Mesothelial cell of epicardium (in vitro differentiated cells): ENCODE measurements around the gene TACC2. TPM values are rescaled to one million over a fixed set of nuclear protein-coding genes. Genes with fewer than 3 reads are reported as not detected.
"Not testable (repeated sequence)": the region's sequence is repeated elsewhere in the genome, so short reads cannot be mapped to it uniquely, and the experiment has no call there.

Experiments
- DNase-seq, 2 experiments: peaks; one replicate each; pipeline ENCODE4 v3.0.0; 2021; ENCODE audit warnings: low spot score in 2 of 2; ENCODE audit not compliant: unreplicated experiment in 2 of 2
- H3K27ac Mint-ChIP-seq: 2 replicates; pipeline ENCODE4 v1.8.0; 2021; ENCODE audit warnings: mixed read lengths
- H3K27me3 Mint-ChIP-seq: 2 replicates; pipeline ENCODE4 v1.8.0; 2021; ENCODE audit warnings: low read depth, mixed read lengths
- H3K36me3 Mint-ChIP-seq: 2 replicates; pipeline ENCODE4 v1.8.0; 2021; ENCODE audit warnings: mixed read lengths
- H3K4me1 Mint-ChIP-seq: 2 replicates; pipeline ENCODE4 v1.8.0; 2021; ENCODE audit warnings: mixed read lengths
- H3K4me3 Mint-ChIP-seq: 2 replicates; pipeline ENCODE4 v1.8.0; 2021; ENCODE audit warnings: mild to moderate bottlenecking, moderate library complexity, mixed read lengths
- H3K9me3 Mint-ChIP-seq: 2 replicates; pipeline ENCODE4 v1.8.0; 2021; ENCODE audit warnings: mixed read lengths
- total RNA-seq: library from RNA; stranded (reverse); gene quantifications from 3 replicates; pipeline ENCODE4 v1.2.1, GENCODE V29; 2021
- TF ChIP-seq, protein P1 (sequence below): fragments of 200-600 bp; sonication (generic); IDR thresholded peaks from one replicate; pipeline ENCODE4 v1.5.0; 2021; ENCODE audit warnings: antibody characterized with exemption; ENCODE audit not compliant: unreplicated experiment

Gene TACC2
- total RNA-seq, 1 donor from 2014 or later, result 25.5 TPM

DNA sequence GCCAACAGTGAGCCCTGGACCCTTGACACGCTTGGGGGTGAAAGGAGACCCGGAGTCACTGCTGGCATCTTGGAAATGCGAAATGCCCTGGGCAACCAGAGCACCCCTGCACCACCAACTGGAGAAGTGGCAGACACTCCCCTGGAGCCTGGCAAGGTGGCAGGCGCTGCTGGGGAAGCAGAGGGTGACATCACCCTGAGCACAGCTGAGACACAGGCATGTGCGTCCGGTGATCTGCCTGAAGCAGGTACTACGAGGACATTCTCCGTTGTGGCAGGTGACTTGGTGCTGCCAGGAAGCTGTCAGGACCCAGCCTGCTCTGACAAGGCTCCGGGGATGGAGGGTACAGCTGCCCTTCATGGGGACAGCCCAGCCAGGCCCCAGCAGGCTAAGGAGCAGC is 98.5 kb downstream of the TACC2 start:
- no peak overlapping the region for H3K27ac Mint-ChIP-seq
- no peaks in the 10 kb centered on the region for H3K9me3 Mint-ChIP-seq
- H3K4me3 Mint-ChIP-seq, result no peak overlapping the region
- no peaks in the 10 kb centered on the region for H3K36me3 Mint-ChIP-seq
- TF ChIP-seq, protein P1, sequence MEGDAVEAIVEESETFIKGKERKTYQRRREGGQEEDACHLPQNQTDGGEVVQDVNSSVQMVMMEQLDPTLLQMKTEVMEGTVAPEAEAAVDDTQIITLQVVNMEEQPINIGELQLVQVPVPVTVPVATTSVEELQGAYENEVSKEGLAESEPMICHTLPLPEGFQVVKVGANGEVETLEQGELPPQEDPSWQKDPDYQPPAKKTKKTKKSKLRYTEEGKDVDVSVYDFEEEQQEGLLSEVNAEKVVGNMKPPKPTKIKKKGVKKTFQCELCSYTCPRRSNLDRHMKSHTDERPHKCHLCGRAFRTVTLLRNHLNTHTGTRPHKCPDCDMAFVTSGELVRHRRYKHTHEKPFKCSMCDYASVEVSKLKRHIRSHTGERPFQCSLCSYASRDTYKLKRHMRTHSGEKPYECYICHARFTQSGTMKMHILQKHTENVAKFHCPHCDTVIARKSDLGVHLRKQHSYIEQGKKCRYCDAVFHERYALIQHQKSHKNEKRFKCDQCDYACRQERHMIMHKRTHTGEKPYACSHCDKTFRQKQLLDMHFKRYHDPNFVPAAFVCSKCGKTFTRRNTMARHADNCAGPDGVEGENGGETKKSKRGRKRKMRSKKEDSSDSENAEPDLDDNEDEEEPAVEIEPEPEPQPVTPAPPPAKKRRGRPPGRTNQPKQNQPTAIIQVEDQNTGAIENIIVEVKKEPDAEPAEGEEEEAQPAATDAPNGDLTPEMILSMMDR, result no peak
- H3K27me3 Mint-ChIP-seq, result peaks cover 47% of the 10 kb centered on the region
- DNase-seq, result no peak
- peaks cover 1% of the 10 kb centered on the region for H3K4me1 Mint-ChIP-seq

DNA sequence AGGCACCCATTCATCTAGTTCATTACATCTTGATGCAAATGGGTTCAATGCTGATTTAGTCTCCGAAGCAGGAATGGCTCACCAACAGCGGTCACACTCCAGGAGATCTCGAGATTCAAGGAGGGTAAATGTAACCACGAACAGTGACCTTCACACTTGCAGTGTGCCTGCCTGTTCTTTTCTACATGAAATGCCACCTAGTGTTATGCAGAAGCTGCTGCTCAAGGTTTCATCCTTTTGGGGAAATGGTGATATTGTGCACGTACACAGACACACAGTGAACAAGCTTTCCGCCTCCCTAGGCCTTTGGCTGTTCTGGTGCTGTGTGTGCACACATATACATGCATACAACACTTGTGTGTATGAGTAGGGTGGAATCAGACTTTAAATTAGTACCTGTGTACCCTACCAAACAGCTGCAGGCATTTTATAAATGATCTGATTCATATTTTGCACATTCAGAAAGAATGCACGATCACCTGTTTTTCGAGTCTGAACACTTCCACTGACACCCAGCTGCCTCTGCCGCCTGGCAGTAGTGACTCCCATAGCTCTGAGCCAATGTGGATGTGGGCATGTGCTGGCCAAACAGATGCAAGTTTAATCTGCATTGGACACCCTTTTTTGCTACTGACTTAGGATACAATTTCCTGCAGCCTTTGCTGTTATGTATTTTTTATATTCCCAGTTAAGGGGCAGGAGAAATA is 100.5 kb downstream of the TACC2 start:
- H3K36me3 Mint-ChIP-seq, result no peaks in the 10 kb centered on the region
- H3K4me1 Mint-ChIP-seq, result peaks cover 1% of the 10 kb centered on the region
- peaks cover 45% of the 10 kb centered on the region for H3K27me3 Mint-ChIP-seq
- DNase-seq, result no peak
- H3K9me3 Mint-ChIP-seq, result no peaks in the 10 kb centered on the region
- no peak overlapping the region for H3K27ac Mint-ChIP-seq
- H3K4me3 Mint-ChIP-seq, result no peak overlapping the region
- TF ChIP-seq, protein P1, result no peak

DNA sequence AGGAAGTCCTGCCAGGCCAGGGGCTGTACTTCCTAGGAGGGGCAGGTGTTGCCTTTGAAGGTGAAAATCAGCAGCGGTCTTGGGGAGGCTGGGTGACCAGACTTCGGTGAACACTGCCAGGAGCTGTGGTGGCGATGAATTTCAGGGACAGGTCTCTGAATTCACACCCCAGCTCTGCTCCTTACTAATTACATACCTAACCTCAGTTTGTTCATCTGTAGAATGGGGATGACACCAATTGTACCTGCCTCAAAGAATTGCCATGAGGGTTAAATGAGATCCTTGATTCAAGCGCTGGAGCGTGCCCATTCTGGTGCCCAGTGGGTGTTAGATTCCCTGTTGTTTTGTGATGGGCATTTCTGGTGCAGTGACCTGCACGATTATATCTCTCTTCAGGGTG is 102.8 kb downstream of the TACC2 start:
- DNase-seq, result no peak
- peaks cover 37% of the 10 kb centered on the region for H3K27me3 Mint-ChIP-seq
- TF ChIP-seq, protein P1, result no peak
- no peaks in the 10 kb centered on the region for H3K36me3 Mint-ChIP-seq
- H3K4me1 Mint-ChIP-seq, result no peaks in the 10 kb centered on the region
- H3K27ac Mint-ChIP-seq, result no peak overlapping the region
- H3K4me3 Mint-ChIP-seq, result no peak overlapping the region
- H3K9me3 Mint-ChIP-seq, result no peaks in the 10 kb centered on the region

DNA sequence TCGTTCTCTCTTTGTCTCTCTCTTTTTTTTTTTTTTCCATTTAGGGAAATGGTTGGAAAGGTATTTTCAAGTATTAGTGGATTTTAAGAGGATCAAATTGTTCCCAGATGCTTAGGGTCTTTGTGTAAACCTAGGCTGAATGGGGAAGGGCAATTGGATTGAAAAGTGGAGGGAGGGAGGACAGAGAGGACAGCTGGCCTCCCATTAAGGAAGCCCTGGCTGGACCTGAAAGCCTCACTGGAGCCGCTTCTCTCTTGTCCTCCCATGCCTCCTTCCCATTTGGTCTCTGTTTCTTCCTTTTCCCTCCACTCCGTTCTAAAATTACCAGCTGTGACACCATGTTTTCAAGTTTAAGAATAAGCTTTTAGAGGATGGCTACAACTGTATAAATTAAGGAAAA is 104.1 kb downstream of the TACC2 start:
- TF ChIP-seq, protein P1, result no peak
- Mint-ChIP-seq H3K27ac (no peak overlapping the region), H3K4me3 (no peak overlapping the region), H3K4me1 (no peaks in the 10 kb centered on the region), H3K27me3 (peaks cover 47% of the 10 kb centered on the region), H3K36me3 (no peaks in the 10 kb centered on the region), H3K9me3 (no peaks in the 10 kb centered on the region)
- DNase-seq, result no peak

DNA sequence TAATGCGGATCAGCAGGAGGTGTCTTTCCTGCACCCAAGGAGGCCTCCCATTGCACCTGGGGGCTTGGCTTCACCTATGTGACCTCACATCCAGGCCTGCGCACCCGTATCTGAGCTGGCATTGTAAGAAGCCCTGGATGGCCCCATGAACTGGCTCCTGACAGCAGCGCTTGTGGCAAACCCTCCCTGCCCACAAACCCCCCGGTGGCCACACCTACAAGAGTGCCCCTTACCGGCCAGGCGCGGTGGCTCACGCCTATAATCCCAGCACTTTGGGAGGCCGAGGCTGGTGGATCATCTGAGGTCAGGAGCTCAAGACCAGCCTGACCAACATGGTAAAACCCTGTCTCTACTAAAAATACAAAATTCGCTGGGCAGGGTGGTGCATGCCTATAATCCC is 107.2 kb downstream of the TACC2 start:
- H3K4me1 Mint-ChIP-seq, H3K9me3 Mint-ChIP-seq, H3K4me3 Mint-ChIP-seq, H3K36me3 Mint-ChIP-seq, DNase-seq, H3K27ac Mint-ChIP-seq: not testable (repeated sequence)
- H3K27me3 Mint-ChIP-seq, result peaks cover 50% of the 10 kb centered on the region

DNA sequence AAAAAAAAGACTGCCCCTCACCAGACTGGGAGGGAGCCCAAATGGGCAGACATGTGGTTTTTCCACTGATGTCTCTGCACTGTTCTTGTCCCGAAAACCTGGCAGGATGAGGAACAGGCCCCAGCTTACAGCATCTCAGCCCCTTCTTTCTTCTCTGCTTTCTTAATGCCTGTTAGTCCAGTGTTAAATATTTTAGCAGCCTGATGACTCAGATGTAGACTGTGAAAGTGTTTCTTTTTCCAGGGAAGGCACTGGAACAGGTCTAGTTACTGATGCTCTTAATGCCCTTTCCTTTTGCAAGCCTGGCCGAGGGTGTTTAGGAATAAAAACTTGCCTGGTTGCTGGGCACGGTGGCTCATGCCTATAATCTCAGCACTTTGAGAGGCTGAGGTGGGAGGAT is 107.7 kb downstream of the TACC2 start:
- DNase-seq, result no peak
- Mint-ChIP-seq H3K27me3 (peaks cover 46% of the 10 kb centered on the region), H3K27ac (no peak overlapping the region)

More for the DNA sequence above, 107.7 kb downstream of the TACC2 start:
- Mint-ChIP-seq H3K36me3 (no peaks in the 10 kb centered on the region), H3K4me3 (no peak overlapping the region), H3K9me3 (no peaks in the 10 kb centered on the region), H3K4me1 (no peaks in the 10 kb centered on the region)
- TF ChIP-seq, protein P1, result no peak
